Osteoblast (primary cell): ENCODE results near the gene COG4. TPM values are rescaled to one million over a fixed set of nuclear protein-coding genes. Genes with fewer than 3 reads are reported as not detected.

ENCODE experiments used
- DNase-seq: peaks from one replicate; pipeline ENCODE4 v3.0.0; 2011; ENCODE audit warnings: low spot score, mixed read lengths; ENCODE audit not compliant: insufficient read length; ENCODE audit errors: missing footprints
- H2AFZ ChIP-seq: 2 replicates; pipeline ENCODE4 v1.6.0; 2011; ENCODE audit warnings: mild to moderate bottlenecking, low read length
- H3K27ac ChIP-seq: 2 replicates; pipeline ENCODE4 v1.5.1; 2011; ENCODE audit warnings: mild to moderate bottlenecking, low read depth, low read length, moderate library complexity
- H3K27me3 ChIP-seq: 2 replicates; pipeline ENCODE4 v1.6.0; 2012; ENCODE audit warnings: mild to moderate bottlenecking, control low read depth, inconsistent platforms, low read length, moderate library complexity; ENCODE audit not compliant: insufficient read depth
- H3K36me3 ChIP-seq: 2 replicates; pipeline ENCODE4 v1.5.1; 2011; ENCODE audit warnings: mild to moderate bottlenecking, low read length, control low read depth, moderate library complexity; ENCODE audit not compliant: insufficient read depth
- H3K4me1 ChIP-seq: 2 replicates; pipeline ENCODE4 v1.5.1; 2011; ENCODE audit warnings: mild to moderate bottlenecking, low read length, control low read depth, moderate library complexity; ENCODE audit not compliant: insufficient read depth
- H3K4me2 ChIP-seq: 2 replicates; pipeline ENCODE4 v1.6.0; 2011; ENCODE audit warnings: mild to moderate bottlenecking, low read length; ENCODE audit not compliant: insufficient read depth
- H3K4me3 ChIP-seq: fragments of 200-600 bp; sonication (generic); 3 replicates; pipeline ENCODE4 v1.5.1; 2012; ENCODE audit warnings: mild to moderate bottlenecking, low read length, inconsistent platforms; ENCODE audit not compliant: insufficient read depth
- H3K79me2 ChIP-seq: 2 replicates; pipeline ENCODE4 v1.6.0; 2012; ENCODE audit warnings: mild to moderate bottlenecking, low read length, control low read depth, inconsistent platforms; ENCODE audit not compliant: insufficient read depth
- H3K9me3 ChIP-seq: 2 replicates; pipeline ENCODE4 v1.5.1; 2011; ENCODE audit warnings: low read depth, low read length, control low read depth
- H4K20me1 ChIP-seq: 2 replicates; pipeline ENCODE4 v1.6.0; 2012; ENCODE audit warnings: mild to moderate bottlenecking, low read length, control low read depth; ENCODE audit not compliant: insufficient read depth
- CTCF ChIP-seq: IDR thresholded peaks from 2 replicates; pipeline ENCODE4 v1.5.1; 2011; ENCODE audit warnings: mild to moderate bottlenecking, low read depth, low read length, moderate library complexity; ENCODE audit errors: extremely low read depth
- total RNA-seq: library from RNA; depleted of rRNA; stranded (reverse); fragments of >200 nt; gene quantifications from 2 replicates; pipeline ENCODE4 v1.2.3, GENCODE V29; 2012

COG4 gene
- total RNA-seq, 1 donor: 61.5 TPM

GRCh38 chr16:70474320-70475053 lies 48.9 kb downstream of the COG4 start:
- no peaks in the 10 kb centered on the region for H3K27me3 ChIP-seq
- H3K4me3 ChIP-seq: no peak overlapping the region
- no peaks in the 10 kb centered on the region for H4K20me1 ChIP-seq
- H3K36me3 ChIP-seq: peaks cover 4% of the 10 kb centered on the region
- peaks cover 9% of the 10 kb centered on the region for H3K4me1 ChIP-seq
- DNase-seq: peak; percentile 60
- H2AFZ ChIP-seq: no peak overlapping the region
- no peaks in the 10 kb centered on the region for H3K79me2 ChIP-seq
- no peak for TF ChIP-seq CTCF
- no peak overlapping the region for H3K4me2 ChIP-seq
- no peak overlapping the region for H3K27ac ChIP-seq
- no peaks in the 10 kb centered on the region for H3K9me3 ChIP-seq

GRCh38 chr16:70473446-70474319 lies 49.7 kb downstream of the COG4 start:
- Histone ChIP-seq H3K27ac (no peak overlapping the region), H3K79me2 (no peaks in the 10 kb centered on the region), H4K20me1 (no peaks in the 10 kb centered on the region), H3K4me3 (no peak overlapping the region), H3K9me3 (no peaks in the 10 kb centered on the region), H3K4me1 (peaks cover 9% of the 10 kb centered on the region), H3K4me2 (no peak overlapping the region), H3K36me3 (peaks cover 4% of the 10 kb centered on the region), H2AFZ (no peak overlapping the region), H3K27me3 (no peaks in the 10 kb centered on the region)
- no peak for TF ChIP-seq CTCF
- peak; percentile 76 for DNase-seq

- peak; percentile 61 for DNase-seq
- H3K27me3 ChIP-seq: no peaks in the 10 kb centered on the region
- peaks cover 9% of the 10 kb centered on the region for H3K4me1 ChIP-seq
- no peak overlapping the region for H3K4me2 ChIP-seq
- peaks cover 4% of the 10 kb centered on the region for H3K36me3 ChIP-seq
- H3K9me3 ChIP-seq: no peaks in the 10 kb centered on the region
- no peak for TF ChIP-seq CTCF
- H3K4me3 ChIP-seq: no peak overlapping the region
- H3K79me2 ChIP-seq: no peaks in the 10 kb centered on the region
- no peak overlapping the region for H2AFZ ChIP-seq
- no peaks in the 10 kb centered on the region for H4K20me1 ChIP-seq
- H3K27ac ChIP-seq: no peak overlapping the region
Observed at GRCh38 chr16:70472786-70473433, 50.4 kb downstream of the COG4 start.

- Histone ChIP-seq H3K4me3 (no peak overlapping the region), H3K4me1 (no peaks in the 10 kb centered on the region), H3K27ac (no peak overlapping the region), H4K20me1 (no peaks in the 10 kb centered on the region), H3K9me3 (no peaks in the 10 kb centered on the region), H3K36me3 (no peaks in the 10 kb centered on the region), H3K4me2 (no peak overlapping the region), H3K79me2 (no peaks in the 10 kb centered on the region), H3K27me3 (no peaks in the 10 kb centered on the region), H2AFZ (no peak overlapping the region)
- TF ChIP-seq CTCF: peak; percentile 37
- peak; percentile 92 for DNase-seq
Observed at GRCh38 chr16:70470927-70471341, 52.4 kb downstream of the COG4 start.
